Hindlimb muscle (tissue), 1 donor: ENCODE measurements around the gene MVK. TPM values are rescaled to one million over a fixed set of nuclear protein-coding genes. Genes with fewer than 3 reads are reported as not detected.

Experiments used
- DNase-seq: peaks from one replicate; pipeline ENCODE4 v3.0.0-alpha.2; 2013
- polyA plus RNA-seq: library from polyadenylated mRNA; unstranded; fragments of 120-200 nt; gene quantifications from one replicate; pipeline ENCODE4 v1.2.1, GENCODE V29; 2013; ENCODE audit not compliant: insufficient read length

The MVK gene
- polyA plus RNA-seq, 1 donor = 18.3 TPM

DNA sequence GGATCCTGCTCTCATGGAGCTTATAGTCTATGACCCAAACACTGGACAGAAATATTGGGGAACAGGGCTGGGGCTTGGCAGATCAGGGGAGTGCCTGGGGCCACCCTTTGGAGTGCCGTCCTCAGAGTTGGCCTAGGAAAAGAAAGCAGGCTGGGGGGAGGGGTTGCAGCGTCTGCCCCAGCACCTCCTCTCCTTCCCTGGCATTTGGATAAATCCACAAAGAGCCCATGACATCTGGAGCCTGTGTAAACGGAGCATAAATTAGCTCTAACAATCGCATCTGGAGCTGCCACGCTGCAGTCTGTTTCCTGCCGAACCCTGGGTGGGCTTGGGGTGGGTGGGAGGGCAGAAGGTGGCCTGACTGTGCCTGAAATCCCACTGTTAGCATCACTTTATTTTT is 63.8 kb downstream of the MVK start:
- DNase-seq = no peak

DNA sequence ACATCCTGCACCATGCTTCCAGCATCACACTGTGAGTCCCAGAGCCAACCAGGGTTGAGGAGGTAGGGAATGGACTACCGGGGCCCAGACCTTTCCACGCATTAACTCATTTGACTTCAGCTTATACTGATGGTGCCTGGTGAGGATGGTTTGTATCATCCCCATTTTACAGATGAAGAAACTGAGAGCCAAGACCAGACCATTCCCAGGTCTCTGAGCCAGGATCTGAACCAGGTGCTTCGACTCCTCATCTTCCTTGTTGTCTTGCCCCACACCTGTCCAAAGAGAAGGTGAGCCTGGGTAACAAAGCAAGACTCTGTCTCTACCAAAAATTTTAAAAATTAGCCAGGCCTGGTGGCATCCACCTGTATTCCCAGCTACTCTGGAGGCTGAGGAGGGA is 64.4 kb downstream of the MVK start:
- DNase-seq = no peak

DNA sequence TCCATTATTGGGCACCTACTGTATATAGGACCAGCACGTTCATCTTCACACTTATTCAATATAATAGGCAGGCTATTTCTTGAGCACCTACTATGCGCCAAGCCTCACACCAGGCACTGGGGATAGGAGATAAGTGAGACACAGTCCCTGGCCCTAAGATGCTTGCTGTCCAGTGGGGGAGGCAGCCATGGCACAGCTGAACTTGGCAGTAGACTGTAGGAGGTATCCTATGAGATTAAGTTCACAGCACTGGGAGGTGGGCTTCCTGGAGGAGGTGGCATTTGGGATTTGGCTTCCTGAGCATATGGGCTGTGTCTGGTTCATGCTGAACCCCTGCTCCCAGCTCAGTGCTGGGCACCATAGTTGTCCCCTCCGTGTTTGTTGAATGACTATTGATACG is 65.1 kb downstream of the MVK start:
- DNase-seq = no peak

DNA sequence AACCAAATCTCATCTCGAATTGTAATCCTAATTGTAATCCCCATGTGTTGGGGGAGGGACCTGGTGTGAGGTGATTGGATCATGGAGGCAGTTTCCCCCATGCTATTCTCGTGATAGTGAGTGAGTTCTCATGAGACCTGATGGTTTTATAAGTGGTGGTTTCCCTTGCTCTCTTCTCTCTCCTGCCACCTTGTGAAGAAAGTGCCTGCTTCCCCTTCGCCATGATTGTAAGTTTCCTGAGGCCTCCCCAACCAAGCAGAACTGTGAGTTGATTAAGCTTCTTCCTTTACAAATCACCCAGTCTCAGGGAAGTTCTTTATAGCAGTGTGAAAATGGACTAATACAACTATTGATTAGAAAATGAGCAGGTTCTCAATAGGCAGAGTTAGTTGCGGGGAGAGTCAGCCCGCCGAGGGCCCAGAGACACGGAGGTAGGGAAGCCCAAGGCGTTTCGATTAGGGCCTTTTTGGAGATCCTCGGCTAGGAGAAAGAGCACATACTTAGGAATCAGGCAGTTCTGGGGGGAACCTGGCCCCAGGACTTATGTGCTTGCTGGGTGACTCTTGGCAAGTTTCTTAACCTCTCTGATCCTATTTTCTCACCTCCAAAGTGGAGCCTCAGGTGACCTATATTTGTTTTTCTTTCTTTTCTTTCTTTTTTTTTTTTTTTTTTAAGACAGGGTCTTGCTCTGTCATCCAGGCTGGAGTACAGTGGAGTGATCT is 65.7 kb downstream of the MVK start:
- DNase-seq = no peak

DNA sequence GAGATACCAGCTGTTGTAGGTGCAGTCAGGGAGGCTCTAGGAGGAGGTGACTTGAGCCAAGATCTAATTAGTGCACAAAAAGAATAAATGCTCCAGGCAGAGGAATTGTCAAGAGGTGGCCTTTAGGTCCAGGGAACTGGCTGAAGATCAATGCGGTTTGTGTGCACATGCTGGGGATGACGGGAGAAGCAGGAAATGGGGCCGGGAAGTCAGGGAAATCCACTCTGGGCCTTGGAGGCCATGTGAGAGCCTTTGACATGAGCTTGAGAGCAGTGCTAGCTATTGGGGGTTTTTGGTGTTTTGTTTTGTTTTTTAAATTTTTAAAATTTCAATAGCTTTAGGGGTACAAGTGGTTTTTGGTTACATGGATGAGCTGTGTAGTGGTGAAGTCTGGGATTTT is 67.4 kb downstream of the MVK start:
- no peak for DNase-seq

DNA sequence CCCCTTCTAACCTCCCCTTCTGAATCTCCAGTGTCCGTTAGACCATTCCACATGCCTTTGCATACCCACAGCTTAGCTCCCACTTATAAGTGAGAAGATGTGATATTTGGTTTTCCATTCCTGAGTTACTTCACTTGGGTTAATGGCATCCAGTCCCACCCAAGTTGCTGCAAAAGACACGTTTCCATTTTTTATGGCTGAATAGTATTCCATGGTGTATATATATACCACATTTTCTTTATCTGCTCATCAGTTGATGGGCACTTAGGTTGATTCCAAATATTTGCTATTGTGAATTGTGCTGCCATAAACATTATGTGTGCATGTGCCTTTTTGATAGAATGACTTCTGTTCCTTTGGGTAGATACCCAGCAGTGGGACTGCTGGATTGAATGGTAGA is 67.8 kb downstream of the MVK start:
- DNase-seq = no peak

DNA sequence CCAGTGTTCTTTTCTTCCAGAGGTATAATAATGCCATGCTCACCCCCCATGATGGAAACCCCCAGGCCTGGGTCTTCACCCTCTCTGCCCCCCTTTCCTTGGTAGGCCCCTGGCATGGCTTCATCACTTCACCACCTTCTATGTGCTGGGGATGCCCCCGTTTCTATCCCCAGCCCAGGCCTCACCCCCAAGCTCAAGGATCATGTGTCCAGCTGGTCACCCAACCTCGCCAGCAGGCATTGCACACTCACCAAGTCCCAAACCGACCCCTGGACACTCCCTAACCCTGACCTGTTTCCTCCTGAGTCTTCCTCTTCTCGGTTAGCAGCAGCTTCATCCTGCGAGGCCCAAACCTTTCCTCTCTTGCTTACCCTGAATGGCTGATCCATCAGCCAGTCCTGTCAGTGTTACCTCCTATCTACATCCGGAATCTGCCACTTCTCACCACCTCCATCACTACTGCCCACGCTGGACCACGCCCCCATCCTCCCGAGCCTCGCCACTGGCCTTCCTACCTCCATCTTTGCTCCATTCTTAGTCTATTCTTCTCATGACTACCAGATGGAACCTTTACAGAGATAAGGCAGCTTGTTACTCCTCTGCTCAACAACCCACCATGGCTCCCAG is 69.0 kb downstream of the MVK start:
- DNase-seq = no peak

DNA sequence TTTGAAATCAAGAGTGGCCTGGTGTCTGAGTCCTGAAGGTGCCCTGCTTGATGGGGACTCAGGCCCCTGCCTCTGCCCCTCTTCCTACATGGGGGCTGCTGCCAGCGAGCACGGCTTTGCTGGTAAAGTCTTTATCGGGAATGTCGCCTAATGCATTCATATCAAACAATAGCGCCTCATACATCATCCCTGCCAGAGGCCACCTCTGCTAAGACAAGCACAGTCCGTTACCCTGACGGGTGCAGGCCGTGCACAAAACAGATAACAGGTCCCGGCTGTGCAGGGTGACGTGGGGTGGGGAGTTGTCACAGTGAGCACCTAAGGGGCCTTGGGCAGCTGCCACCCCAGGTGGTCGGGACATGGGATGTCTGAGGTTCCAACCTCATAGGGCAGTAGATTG is 71.6 kb downstream of the MVK start:
- DNase-seq = no peak

DNA sequence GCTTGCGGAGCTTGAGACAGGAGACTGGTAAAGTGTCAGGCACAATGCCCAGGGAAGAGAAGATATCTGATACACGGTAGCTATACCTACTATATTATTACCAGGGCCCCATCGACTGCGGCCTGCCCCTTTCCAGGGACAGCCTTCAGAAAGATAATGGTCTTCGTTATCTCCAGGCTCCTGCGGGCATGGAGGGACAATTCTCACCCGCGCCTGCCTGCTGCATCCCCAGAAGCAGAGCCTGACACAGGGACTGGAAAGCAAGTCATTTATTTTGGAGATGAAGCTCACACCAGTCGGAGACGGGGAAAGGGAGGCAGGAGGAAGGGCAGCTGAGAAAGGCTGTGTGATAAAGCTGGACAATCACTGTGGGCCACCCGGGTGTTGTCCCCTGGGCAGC is 72.1 kb downstream of the MVK start:
- no peak for DNase-seq

Other genes starting within 250 kb of the MVK start
- gene MYO1H, start 225.9 kb upstream of the MVK start, polyA plus RNA-seq = 0.25 TPM
- gene KCTD10, start 96.5 kb upstream of the MVK start, polyA plus RNA-seq = 32.6 TPM
- gene UBE3B, start 96.2 kb upstream of the MVK start, polyA plus RNA-seq = 25.9 TPM
- 25.5 TPM for gene MMAB, start 290 bp upstream of the MVK start, polyA plus RNA-seq
- gene FAM222A, start 140.0 kb downstream of the MVK start, polyA plus RNA-seq = 11.0 TPM